ENCODE results near the gene BSG.
"Not testable (repeated sequence)": the region's sequence is repeated elsewhere in the genome, so short reads cannot be mapped to it uniquely, and the experiment has no call there.

Gene BSG

GRCh38 chr19:621191-621590 is 48.8 kb downstream of the BSG start:
- not testable (repeated sequence) for DNase-seq

DNA sequence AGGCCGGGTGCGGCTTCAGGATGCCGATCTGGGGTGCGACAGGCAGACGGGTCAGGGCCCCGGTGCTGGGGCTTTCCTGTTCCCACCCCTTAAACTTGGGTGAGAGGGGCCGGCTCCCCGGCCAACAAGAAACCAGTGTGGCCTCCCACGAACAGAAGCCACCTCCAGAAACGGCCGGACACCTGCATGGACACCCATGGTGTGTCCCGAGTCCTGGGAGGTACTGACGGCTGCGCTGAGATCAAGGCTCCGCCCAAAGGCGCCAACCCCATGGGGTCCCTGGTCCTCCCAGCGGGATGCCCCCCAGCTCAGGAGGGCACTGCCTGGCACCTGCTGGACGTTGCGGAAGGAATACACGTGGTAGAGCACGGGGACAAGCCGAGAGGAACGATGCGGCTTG is 49.4 kb downstream of the BSG start:
- DNase-seq: no peak

GRCh38 chr19:622666-623065 is 50.3 kb downstream of the BSG start:
- DNase-seq: no peak

DNA sequence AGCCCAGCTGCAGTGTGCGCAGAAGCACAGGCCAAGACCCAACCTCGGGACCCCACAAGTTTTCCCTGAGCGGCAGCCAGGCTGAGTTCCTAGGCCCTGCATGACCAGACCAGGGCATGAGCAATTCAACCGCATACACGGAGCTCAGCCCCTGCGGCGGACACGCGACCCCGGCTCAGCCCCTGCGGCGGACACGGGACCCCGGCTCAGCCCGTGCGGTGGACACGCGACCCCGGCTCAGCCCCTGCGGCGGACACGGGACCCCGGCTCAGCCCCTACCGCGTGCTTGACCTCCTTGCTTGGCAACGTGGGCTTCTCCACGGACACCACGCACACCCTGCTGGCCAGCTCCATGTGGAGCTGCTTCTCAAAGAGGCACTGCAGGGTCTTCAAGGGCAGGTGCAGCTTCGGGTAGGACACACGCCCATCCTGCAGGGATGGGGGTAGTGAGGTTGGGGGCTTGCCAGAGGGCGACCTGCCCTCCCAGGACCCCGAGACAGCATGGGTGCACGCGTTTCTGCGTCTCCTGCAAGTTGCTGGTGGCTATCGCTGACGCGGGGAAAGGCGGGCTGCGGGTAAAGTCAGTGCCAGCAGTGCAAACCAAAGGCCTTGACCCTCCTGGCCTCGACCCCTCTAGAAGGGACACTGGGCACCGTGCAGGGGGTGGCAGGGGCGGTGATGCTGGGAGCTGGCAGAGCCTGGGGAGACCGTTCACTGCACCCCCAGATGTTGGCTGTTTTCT is 51.0 kb downstream of the BSG start:
- no peak for DNase-seq

- DNase-seq: no peak
Observed at GRCh38 chr19:623974-624373, 51.6 kb downstream of the BSG start.

GRCh38 chr19:624433-625109 is 52.2 kb downstream of the BSG start:
- DNase-seq: no peak

GRCh38 chr19:625257-625656 is 52.9 kb downstream of the BSG start:
- DNase-seq: no peak

DNA sequence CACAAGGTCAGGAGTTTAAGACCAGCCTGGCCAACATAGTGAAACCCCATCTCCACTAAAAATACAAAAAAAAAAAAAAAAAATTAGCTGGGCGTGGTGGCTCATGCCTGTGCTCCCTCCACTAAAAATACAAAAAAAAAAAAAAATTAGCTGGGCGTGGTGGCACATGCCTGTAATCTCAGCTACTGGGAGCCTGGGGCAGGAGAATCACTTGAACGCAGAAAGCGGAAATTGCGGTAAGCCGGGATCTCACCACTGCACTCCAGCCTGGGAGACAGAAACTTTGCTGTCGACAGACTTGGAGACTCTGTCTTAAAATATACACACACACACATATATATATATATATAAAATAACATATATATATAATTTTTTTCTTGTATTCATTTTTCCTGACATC is 54.2 kb downstream of the BSG start:
- not testable (repeated sequence) for DNase-seq

- DNase-seq: no peak
Observed at GRCh38 chr19:628168-628567, 55.8 kb downstream of the BSG start.

DNA sequence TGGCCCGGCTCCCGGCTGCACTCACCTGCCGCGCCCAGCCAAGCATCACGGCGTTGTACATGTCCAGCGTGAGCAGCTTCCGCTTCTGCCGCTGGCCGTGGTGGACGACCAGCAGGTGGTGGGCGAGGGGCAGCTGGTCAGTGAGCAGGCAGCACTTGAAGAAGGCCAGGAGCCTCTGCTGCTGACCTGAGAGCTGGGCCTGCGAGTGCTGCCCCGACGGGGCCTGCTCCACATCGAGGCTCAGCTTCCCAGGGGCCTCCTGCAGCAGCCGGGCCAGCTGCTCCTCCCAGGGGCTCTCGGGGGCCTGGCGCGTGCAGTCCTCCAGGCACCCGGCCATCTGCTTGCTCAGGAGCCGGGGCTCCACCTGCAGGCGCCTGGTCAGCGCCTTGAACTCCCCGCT is 57.1 kb downstream of the BSG start:
- DNase-seq: not testable (repeated sequence)

- DNase-seq: no peak
Observed at GRCh38 chr19:629961-630714, 57.7 kb downstream of the BSG start.

- peak; percentile 62 for DNase-seq
Observed at GRCh38 chr19:632579-633067, 60.2 kb downstream of the BSG start.

Data from NCI-H226 (cell line).